ENCODE results near the gene BLOC1S5. TPM values are rescaled to one million over a fixed set of nuclear protein-coding genes. Genes with fewer than 3 reads are reported as not detected.

The BLOC1S5 gene
- total RNA-seq, 1 experiment from 2014 or later = 11.8 TPM

- intact Hi-C loops (cut with micrococcal nuclease; ENCODE audit: unreplicated experiment) = no loop called here
- ATAC-seq (no peak), DNase-seq (ENCODE audit: low read depth, low spot score) (no peak)
- Histone ChIP-seq H3K27me3 (ENCODE audit: control insufficient read depth, insufficient read depth, low read length) (no peaks in the 10 kb centered on the region), H3K4me3 (ENCODE audit: low read depth in 2 of 2, low read length in 2 of 2) (no peak overlapping the region), H3K36me3 (ENCODE audit: control insufficient read depth, insufficient read depth, low read length) (peaks cover 14% of the 10 kb centered on the region), H3K9me3 (ENCODE audit: control insufficient read depth, insufficient read depth, low read depth, low read length) (no peaks in the 10 kb centered on the region), H3K27ac (ENCODE audit: low read length) (peak overlapping the region; percentile 4; the same call in 1 of the 2 replicates), H3K4me1 (ENCODE audit: control insufficient read depth, insufficient read depth, low read length) (peaks cover 40% of the 10 kb centered on the region)
- no TSS peak for BruUV-seq (replicated peaks)
- ChIA-PET POLR2A (no interaction called here), CTCF (no interaction called here)
- TF ChIP-seq CTCF (IDR thresholded peaks at IDR 0.05) (no peak), SIN3A (IDR thresholded peaks at IDR 0.05; ENCODE audit: borderline replicate concordance, insufficient read depth, low read depth, low read length) (no peak), POLR2AphosphoS5 (IDR thresholded peaks at IDR 0.05; ENCODE audit: low read depth, low read length) (no peak), TCF7L2 (IDR thresholded peaks at IDR 0.05; ENCODE audit: low read depth, low read length) (no peak), REST (IDR thresholded peaks at IDR 0.05; ENCODE audit: insufficient read depth in 1 of 2, low read depth in 2 of 2, low read length in 1 of 2) (no peak)
- in situ Hi-C loops (cut with HindIII; ENCODE audit: low pct_unique_long_range_greater_than_20kb, low sequenced_read_pairs) = no loop called here
Observed at GRCh38 chr6:8080362-8081151, 16.4 kb upstream of the BLOC1S5 start.

- H3K27ac ChIP-seq (ENCODE audit: low read length) = no peak overlapping the region
- H3K4me1 ChIP-seq (ENCODE audit: control insufficient read depth, insufficient read depth, low read length) = peaks cover 26% of the 10 kb centered on the region
- CTCF ChIA-PET = no interaction called here
- H3K27me3 ChIP-seq (ENCODE audit: control insufficient read depth, insufficient read depth, low read length) = no peaks in the 10 kb centered on the region
- POLR2A ChIA-PET = no interaction called here
- DNase-seq (ENCODE audit: low read depth, low spot score) (no peak), ATAC-seq (no peak)
- in situ Hi-C loops (cut with HindIII; ENCODE audit: low pct_unique_long_range_greater_than_20kb, low sequenced_read_pairs) (no loop called here), intact Hi-C loops (cut with micrococcal nuclease; ENCODE audit: unreplicated experiment) (no loop called here)
- no peak overlapping the region for H3K4me3 ChIP-seq (ENCODE audit: low read depth in 2 of 2, low read length in 2 of 2)
- BruUV-seq (replicated peaks) = no TSS peak
- no peaks in the 10 kb centered on the region for H3K9me3 ChIP-seq (ENCODE audit: control insufficient read depth, insufficient read depth, low read depth, low read length)
- TF ChIP-seq TCF7L2 (IDR thresholded peaks at IDR 0.05; ENCODE audit: low read depth, low read length) (no peak), POLR2AphosphoS5 (IDR thresholded peaks at IDR 0.05; ENCODE audit: low read depth, low read length) (no peak), CTCF (IDR thresholded peaks at IDR 0.05) (no peak), REST (IDR thresholded peaks at IDR 0.05; ENCODE audit: insufficient read depth in 1 of 2, low read depth in 2 of 2, low read length in 1 of 2) (no peak), SIN3A (IDR thresholded peaks at IDR 0.05; ENCODE audit: borderline replicate concordance, insufficient read depth, low read depth, low read length) (no peak)
- H3K36me3 ChIP-seq (ENCODE audit: control insufficient read depth, insufficient read depth, low read length) = peaks cover 14% of the 10 kb centered on the region
Observed at GRCh38 chr6:8079126-8079525, 14.9 kb upstream of the BLOC1S5 start.
